Loucy (cell line): ENCODE results near the gene NME1.

Experiments
- H2AFZ ChIP-seq: fragments of 200-600 bp; sonication (generic); 2 replicates; pipeline ENCODE4 v1.6.0; 2016; ENCODE audit warnings: antibody characterized with exemption, mild to moderate bottlenecking, low read length, moderate library complexity
- H3F3A ChIP-seq: fragments of 200-600 bp; 2 replicates; pipeline ENCODE4 v1.6.0; 2016; ENCODE audit warnings: antibody characterized with exemption, low read depth, mild to moderate bottlenecking
- H3K27me3 ChIP-seq: fragments of 200-600 bp; sonication (generic); 2 replicates; pipeline ENCODE4 v1.6.1; 2014; ENCODE audit warnings: low read length, mild to moderate bottlenecking; ENCODE audit not compliant: insufficient read depth, poor library complexity, severe bottlenecking
- H3K36me3 ChIP-seq: fragments of 200-600 bp; sonication (generic); 2 replicates; pipeline ENCODE4 v1.6.1; 2016; ENCODE audit warnings: low read length; ENCODE audit not compliant: insufficient read depth
- H3K4me1 ChIP-seq: fragments of 200-600 bp; sonication (generic); 2 replicates; pipeline ENCODE4 v1.5.1; 2014; ENCODE audit warnings: low read length, mild to moderate bottlenecking; ENCODE audit not compliant: insufficient read depth, poor library complexity, severe bottlenecking
- H3K4me2 ChIP-seq: fragments of 200-600 bp; sonication (generic); 2 replicates; pipeline ENCODE4 v1.6.0; 2014; ENCODE audit warnings: antibody characterized with exemption, low read length, low read depth, mild to moderate bottlenecking; ENCODE audit not compliant: poor library complexity, severe bottlenecking
- H3K4me3 ChIP-seq: fragments of 200-600 bp; sonication (generic); 2 replicates; pipeline ENCODE4 v1.5.1; 2014; ENCODE audit warnings: low read length, mild to moderate bottlenecking, mixed read lengths; ENCODE audit not compliant: poor library complexity, severe bottlenecking
- H3K79me2 ChIP-seq: fragments of 200-600 bp; sonication (generic); 2 replicates; pipeline ENCODE4 v1.6.1; 2014; ENCODE audit warnings: low read length; ENCODE audit not compliant: insufficient read depth
- H3K9ac ChIP-seq: fragments of 200-600 bp; sonication (generic); 2 replicates; pipeline ENCODE4 v1.6.0; 2014; ENCODE audit warnings: mild to moderate bottlenecking, low read depth, low read length, moderate library complexity; ENCODE audit not compliant: poor library complexity, severe bottlenecking
- H3K9me2 ChIP-seq: fragments of 200-600 bp; sonication (generic); replicated peaks from 2 replicates; pipeline ENCODE4 v1.6.1; 2016; ENCODE audit warnings: low read depth, low read length, mixed read lengths
- H3K9me3 ChIP-seq: fragments of 200-600 bp; sonication (generic); 2 replicates; pipeline ENCODE4 v1.6.1; 2014; ENCODE audit warnings: mild to moderate bottlenecking, antibody characterized with exemption, low read length, low read depth; ENCODE audit not compliant: insufficient read depth
- H4K20me1 ChIP-seq: fragments of 200-600 bp; sonication (generic); 2 replicates; pipeline ENCODE4 v1.6.0; 2014; ENCODE audit warnings: antibody characterized with exemption, low read length, mild to moderate bottlenecking; ENCODE audit not compliant: insufficient read depth, poor library complexity, severe bottlenecking
- CTCF ChIP-seq: fragments of 200-600 bp; sonication (generic); conservative IDR thresholded peaks from 2 replicates; pipeline ENCODE4 v1.5.1; 2014; ENCODE audit warnings: mild to moderate bottlenecking, antibody characterized with exemption, low read length
- EZH2phosphoT487 ChIP-seq: fragments of 200-600 bp; IDR thresholded peaks from 2 replicates; pipeline ENCODE4 v1.6.1; 2018; ENCODE audit warnings: antibody characterized with exemption, mild to moderate bottlenecking, moderate library complexity, borderline replicate concordance

Gene NME1

DNA sequence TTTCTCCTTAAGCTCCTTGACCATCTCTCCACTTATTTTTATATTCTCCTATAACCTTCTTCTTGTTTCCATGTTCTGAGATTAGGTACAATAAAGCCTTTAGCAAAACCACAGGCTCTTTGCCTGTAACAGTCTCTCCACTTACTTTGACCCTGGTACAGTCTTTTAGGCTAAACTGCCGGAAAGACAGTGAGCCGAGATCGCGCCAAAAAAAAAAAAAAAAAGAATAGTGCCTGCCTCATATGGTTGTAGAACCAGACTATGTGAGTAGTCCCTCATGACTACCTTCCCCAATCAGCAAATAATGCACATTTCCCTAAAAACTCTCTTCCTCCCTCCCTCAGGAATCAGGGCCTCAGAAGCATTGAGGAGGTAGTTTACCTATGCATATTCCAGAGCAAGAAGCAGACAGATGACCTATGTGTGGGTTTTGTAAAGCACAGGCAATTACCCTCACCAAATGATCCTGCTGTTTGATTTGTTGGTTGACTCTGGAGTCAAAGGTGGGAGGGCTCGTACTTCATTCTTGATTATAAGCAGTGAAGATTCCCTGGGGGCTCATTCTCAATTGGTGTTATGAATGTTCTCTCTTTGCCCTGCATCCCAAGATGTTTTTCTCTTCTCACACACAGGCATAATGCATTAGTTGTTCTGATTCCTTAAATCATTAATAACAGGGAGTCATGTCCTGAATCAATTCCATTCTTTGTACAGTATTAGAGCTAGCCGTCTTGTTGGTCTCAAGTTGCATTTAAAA is 8.9 kb upstream of the NME1 start:
- no peaks in the 10 kb centered on the region for H3K9me3 ChIP-seq
- H3K9me2 ChIP-seq, result no peaks in the 10 kb centered on the region
- no peak overlapping the region for H3K4me2 ChIP-seq
- H3K4me1 ChIP-seq, result peaks cover 8% of the 10 kb centered on the region
- no peaks in the 10 kb centered on the region for H4K20me1 ChIP-seq
- no peaks in the 10 kb centered on the region for H3K27me3 ChIP-seq
- H3K79me2 ChIP-seq, result no peaks in the 10 kb centered on the region
- TF ChIP-seq CTCF (no peak), EZH2phosphoT487 (no peak)
- H3K36me3 ChIP-seq, result no peaks in the 10 kb centered on the region
- H3K4me3 ChIP-seq, result no peak overlapping the region
- H2AFZ ChIP-seq, result no peak overlapping the region
- no peak overlapping the region for H3K9ac ChIP-seq
- H3F3A ChIP-seq, result no peaks in the 10 kb centered on the region

DNA sequence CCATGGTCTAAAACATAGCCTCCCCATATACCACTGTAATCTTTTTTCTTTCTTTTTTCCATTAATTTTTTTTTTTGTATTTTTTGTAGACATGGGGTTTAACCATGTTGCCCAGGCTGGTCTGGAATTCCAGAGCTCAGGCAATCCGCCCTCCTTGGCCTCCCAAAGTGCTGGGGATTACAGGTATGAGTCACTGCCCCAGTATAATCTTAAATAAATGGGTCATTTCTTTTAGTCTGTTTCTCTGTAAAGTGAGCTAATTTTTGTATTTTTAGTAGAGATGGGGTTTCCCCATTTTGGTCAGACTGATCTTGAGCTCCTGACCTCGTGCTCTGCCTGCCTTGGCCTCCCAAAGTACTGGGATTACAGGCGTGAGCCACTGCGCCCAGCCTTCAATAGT is 5.7 kb upstream of the NME1 start:
- H3K79me2 ChIP-seq, result no peaks in the 10 kb centered on the region
- peaks cover 6% of the 10 kb centered on the region for H3K4me1 ChIP-seq
- TF ChIP-seq EZH2phosphoT487 (no peak), CTCF (no peak)
- no peak overlapping the region for H3K4me3 ChIP-seq
- H3K9ac ChIP-seq, result no peak overlapping the region
- H3K9me3 ChIP-seq, result no peaks in the 10 kb centered on the region
- H3F3A ChIP-seq, result no peaks in the 10 kb centered on the region
- H3K9me2 ChIP-seq, result no peaks in the 10 kb centered on the region
- no peaks in the 10 kb centered on the region for H4K20me1 ChIP-seq
- no peak overlapping the region for H3K4me2 ChIP-seq
- H3K36me3 ChIP-seq, result no peaks in the 10 kb centered on the region
- H3K27me3 ChIP-seq, result no peaks in the 10 kb centered on the region
- H2AFZ ChIP-seq, result no peak overlapping the region

DNA sequence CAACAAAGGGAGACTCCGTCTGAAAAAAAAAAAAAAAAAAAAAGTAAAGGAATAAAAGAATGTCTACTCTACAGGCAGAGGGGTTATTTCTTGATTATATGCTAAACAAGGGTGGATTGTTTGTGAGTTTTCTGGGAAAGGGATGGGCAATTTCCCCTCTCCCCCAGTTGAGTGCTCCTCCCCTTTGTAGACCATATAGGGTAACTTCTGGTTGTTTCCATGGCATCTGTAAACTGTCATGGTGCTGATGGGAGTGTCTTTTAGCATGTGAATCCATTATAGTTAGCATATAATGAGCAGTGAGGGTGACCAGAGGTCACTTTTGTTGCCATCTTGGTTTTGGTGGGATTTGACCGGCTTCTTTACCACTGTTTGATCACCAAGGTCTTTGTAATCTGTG is 4.2 kb upstream of the NME1 start:
- Histone ChIP-seq H3K9me2 (no peaks in the 10 kb centered on the region), H3K9me3 (no peaks in the 10 kb centered on the region), H4K20me1 (no peaks in the 10 kb centered on the region), H3K9ac (no peak overlapping the region), H3K4me3 (no peak overlapping the region), H3F3A (no peaks in the 10 kb centered on the region), H3K27me3 (no peaks in the 10 kb centered on the region), H3K36me3 (no peaks in the 10 kb centered on the region), H3K4me2 (no peak overlapping the region), H2AFZ (no peak overlapping the region), H3K4me1 (peaks cover 6% of the 10 kb centered on the region), H3K79me2 (peaks cover 7% of the 10 kb centered on the region)
- TF ChIP-seq EZH2phosphoT487 (no peak), CTCF (no peak)
